Mucosa of rectum (tissue), 2 donors: ENCODE data around the gene CFAP77.

Experiments used
- H3K27ac ChIP-seq, 2 donors: one replicate each; pipeline ENCODE4 v1.7.0; 2013; ENCODE audit warnings: inconsistent platforms in 2 of 2, low read depth in 2 of 2, low read length in 2 of 2
- H3K27me3 ChIP-seq, 2 donors: one replicate each; pipeline ENCODE4 v1.7.0; 2013; ENCODE audit warnings: low read length in 2 of 2; ENCODE audit not compliant: control insufficient read depth in 2 of 2, insufficient read depth in 2 of 2
- H3K36me3 ChIP-seq, 2 donors: one replicate each; pipeline ENCODE4 v1.7.0; 2013; ENCODE audit warnings: low read length in 2 of 2; ENCODE audit not compliant: control insufficient read depth in 2 of 2, insufficient read depth in 2 of 2
- H3K4me1 ChIP-seq, 2 donors: one replicate each; pipeline ENCODE4 v1.7.0; 2013; ENCODE audit warnings: low read length in 2 of 2, mild to moderate bottlenecking in 1 of 2; ENCODE audit not compliant: control insufficient read depth in 2 of 2, insufficient read depth in 2 of 2
- H3K4me3 ChIP-seq, 2 donors: one replicate each; pipeline ENCODE4 v1.7.0; 2013; ENCODE audit warnings: low read length in 2 of 2
- H3K9ac ChIP-seq, 2 donors: one replicate each; pipeline ENCODE4 v1.7.0; 2013; ENCODE audit warnings: low read length in 2 of 2, low read depth in 1 of 2, mild to moderate bottlenecking in 1 of 2
- H3K9me3 ChIP-seq, 2 donors: one replicate each; pipeline ENCODE4 v1.7.0; 2013; ENCODE audit warnings: low read length in 2 of 2; ENCODE audit not compliant: control insufficient read depth in 2 of 2
- donor health status: healthy.
- donor health status: Normal muscosa, but diverticular disease.

The CFAP77 gene

GRCh38 chr9:132513416-132513815 is 103.4 kb downstream of the CFAP77 start:
- Histone ChIP-seq H3K27me3 (peaks cover 0 to 4% of the 10 kb centered on the region in 2 donors), H3K4me3 (no peak overlapping the region), H3K9me3 (no peaks in the 10 kb centered on the region), H3K27ac (no peak overlapping the region), H3K36me3 (no peaks in the 10 kb centered on the region), H3K9ac (no peak overlapping the region), H3K4me1 (no peaks in the 10 kb centered on the region)

DNA sequence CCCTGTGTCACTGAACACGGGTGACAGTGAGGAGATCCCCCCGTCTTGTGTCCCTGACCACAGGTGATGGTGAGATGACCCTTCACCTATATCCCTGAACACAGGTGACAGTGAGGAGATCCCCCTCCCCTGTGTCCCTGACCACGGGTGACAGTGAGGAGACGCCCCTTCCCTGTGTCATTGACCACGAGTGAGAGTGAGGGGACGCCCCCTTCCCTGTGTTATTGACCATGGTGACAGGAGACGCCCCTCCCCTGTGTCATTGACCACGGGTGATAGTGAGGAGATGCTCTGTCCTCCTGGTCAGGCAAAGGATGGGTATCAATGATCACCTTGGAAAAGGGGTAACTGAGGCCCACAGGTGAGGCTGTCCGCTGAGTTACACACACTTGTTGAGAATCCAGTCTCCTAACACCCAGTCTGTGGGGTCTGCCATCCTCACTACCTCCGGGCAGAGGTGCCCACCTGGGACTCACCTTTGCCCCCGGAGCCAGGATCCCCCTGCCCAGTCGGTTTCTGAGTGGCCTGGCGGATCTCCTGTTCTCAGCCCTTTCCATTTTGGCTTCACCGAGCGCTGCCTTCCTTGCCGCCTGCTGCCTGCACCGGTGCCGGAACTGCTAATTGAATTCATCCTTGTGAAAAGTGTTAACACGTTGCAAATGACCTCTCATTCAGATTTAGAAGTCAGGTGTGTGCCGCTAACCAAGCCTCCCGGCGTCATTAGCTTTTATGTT is 104.2 kb downstream of the CFAP77 start:
- Histone ChIP-seq H3K27me3 (peaks cover 0 to 4% of the 10 kb centered on the region in 2 donors), H3K9ac (no peak overlapping the region), H3K36me3 (no peaks in the 10 kb centered on the region), H3K27ac (no peak overlapping the region), H3K4me3 (no peak overlapping the region), H3K9me3 (no peaks in the 10 kb centered on the region), H3K4me1 (no peaks in the 10 kb centered on the region)

- Histone ChIP-seq H3K36me3 (no peaks in the 10 kb centered on the region), H3K4me1 (no peaks in the 10 kb centered on the region), H3K4me3 (no peak overlapping the region), H3K27ac (no peak overlapping the region), H3K27me3 (peaks cover 0 to 4% of the 10 kb centered on the region in 2 donors), H3K9ac (no peak overlapping the region), H3K9me3 (no peaks in the 10 kb centered on the region)
Observed at GRCh38 chr9:132514821-132515220, 104.8 kb downstream of the CFAP77 start.

- Histone ChIP-seq H3K9me3 (no peaks in the 10 kb centered on the region), H3K27ac (no peak overlapping the region), H3K36me3 (no peaks in the 10 kb centered on the region), H3K4me3 (no peak overlapping the region), H3K9ac (no peak overlapping the region), H3K4me1 (no peaks in the 10 kb centered on the region), H3K27me3 (peaks cover 0 to 4% of the 10 kb centered on the region in 2 donors)
Observed at GRCh38 chr9:132516301-132516700, 106.3 kb downstream of the CFAP77 start.

DNA sequence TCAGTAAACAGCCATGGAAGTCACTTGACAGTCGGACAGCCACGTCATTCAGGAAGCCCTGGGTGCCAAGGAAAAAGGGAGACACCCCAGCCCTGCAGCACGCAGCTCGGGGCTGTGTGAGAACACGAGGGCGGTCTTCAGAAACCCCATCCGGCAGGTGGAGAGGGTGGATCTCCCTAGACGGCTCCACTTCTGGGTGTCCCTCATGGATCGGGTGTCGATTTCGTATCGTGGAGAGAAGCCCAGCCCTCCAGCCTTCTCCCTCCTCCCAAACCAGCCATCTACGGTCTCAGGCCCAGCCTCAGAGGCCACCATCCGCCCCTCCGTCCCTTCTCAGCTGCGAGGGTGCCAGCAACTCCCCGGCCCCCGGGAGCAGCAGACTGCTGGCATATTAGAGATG is 106.9 kb downstream of the CFAP77 start:
- Histone ChIP-seq H3K4me3 (no peak overlapping the region), H3K36me3 (no peaks in the 10 kb centered on the region), H3K9ac (no peak overlapping the region), H3K27me3 (peaks cover 0 to 4% of the 10 kb centered on the region in 2 donors), H3K27ac (no peak overlapping the region), H3K9me3 (no peaks in the 10 kb centered on the region), H3K4me1 (no peaks in the 10 kb centered on the region)

- Histone ChIP-seq H3K27ac (no peak overlapping the region), H3K4me3 (no peak overlapping the region), H3K36me3 (no peaks in the 10 kb centered on the region), H3K9me3 (no peaks in the 10 kb centered on the region), H3K27me3 (peaks cover 0 to 4% of the 10 kb centered on the region in 2 donors), H3K4me1 (no peaks in the 10 kb centered on the region), H3K9ac (no peak overlapping the region)
Observed at GRCh38 chr9:132517815-132518550, 108.0 kb downstream of the CFAP77 start.

DNA sequence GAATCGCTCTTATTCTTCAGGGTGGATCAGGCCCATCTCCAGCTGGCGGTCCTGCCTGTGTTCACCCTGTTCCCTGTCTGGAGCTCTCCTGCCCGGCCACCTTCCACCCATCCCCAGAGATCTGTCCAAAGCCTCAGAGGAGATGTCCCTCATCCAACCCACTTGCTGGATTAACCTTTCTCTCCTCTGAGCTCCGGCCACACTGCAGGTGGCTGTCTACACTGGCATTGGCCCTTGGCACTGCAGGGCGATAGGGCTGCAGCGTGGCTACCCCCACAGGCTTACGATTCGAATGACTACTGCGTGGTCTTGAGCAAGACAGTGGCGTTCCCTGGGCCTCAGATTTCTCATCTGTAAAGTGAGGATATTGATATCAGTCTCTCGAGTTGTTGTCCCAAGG is 108.6 kb downstream of the CFAP77 start:
- H3K27ac ChIP-seq: no peak overlapping the region
- H3K9ac ChIP-seq: no peak overlapping the region
- no peak overlapping the region for H3K4me3 ChIP-seq
- no peaks in the 10 kb centered on the region for H3K4me1 ChIP-seq
- no peaks in the 10 kb centered on the region for H3K9me3 ChIP-seq
- H3K36me3 ChIP-seq: no peaks in the 10 kb centered on the region
- H3K27me3 ChIP-seq: peaks cover 0 to 3% of the 10 kb centered on the region in 2 donors

GRCh38 chr9:132519033-132519432 is 109.0 kb downstream of the CFAP77 start:
- Histone ChIP-seq H3K27ac (no peak overlapping the region), H3K36me3 (no peaks in the 10 kb centered on the region), H3K27me3 (peaks cover 0 to 3% of the 10 kb centered on the region in 2 donors), H3K9me3 (no peaks in the 10 kb centered on the region), H3K4me1 (no peaks in the 10 kb centered on the region), H3K9ac (no peak overlapping the region), H3K4me3 (no peak overlapping the region)

DNA sequence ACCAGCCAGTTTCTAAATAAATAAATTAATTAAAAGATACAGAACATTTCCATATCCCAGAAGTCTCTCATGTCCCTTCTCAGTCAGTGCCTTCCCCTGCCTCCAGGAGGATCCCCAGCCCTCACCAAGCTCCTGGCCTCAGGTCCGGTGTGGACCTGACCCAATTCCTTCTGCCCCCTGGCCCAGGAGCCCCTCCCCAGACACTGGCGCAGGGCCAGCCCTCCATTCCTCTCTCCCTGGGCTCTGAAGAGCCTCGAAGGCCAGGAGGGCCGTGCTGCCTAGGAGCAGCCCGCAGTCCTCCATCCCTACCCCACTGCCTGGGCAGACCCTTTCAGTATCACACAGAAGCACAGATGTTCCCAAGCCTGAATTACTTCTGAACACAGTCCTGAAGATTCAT is 110.6 kb downstream of the CFAP77 start:
- H3K9ac ChIP-seq: no peak overlapping the region
- no peak overlapping the region for H3K27ac ChIP-seq
- H3K36me3 ChIP-seq: no peaks in the 10 kb centered on the region
- H3K4me3 ChIP-seq: no peak overlapping the region
- peaks cover 0 to 3% of the 10 kb centered on the region in 2 donors for H3K27me3 ChIP-seq
- no peaks in the 10 kb centered on the region for H3K9me3 ChIP-seq
- no peaks in the 10 kb centered on the region for H3K4me1 ChIP-seq

DNA sequence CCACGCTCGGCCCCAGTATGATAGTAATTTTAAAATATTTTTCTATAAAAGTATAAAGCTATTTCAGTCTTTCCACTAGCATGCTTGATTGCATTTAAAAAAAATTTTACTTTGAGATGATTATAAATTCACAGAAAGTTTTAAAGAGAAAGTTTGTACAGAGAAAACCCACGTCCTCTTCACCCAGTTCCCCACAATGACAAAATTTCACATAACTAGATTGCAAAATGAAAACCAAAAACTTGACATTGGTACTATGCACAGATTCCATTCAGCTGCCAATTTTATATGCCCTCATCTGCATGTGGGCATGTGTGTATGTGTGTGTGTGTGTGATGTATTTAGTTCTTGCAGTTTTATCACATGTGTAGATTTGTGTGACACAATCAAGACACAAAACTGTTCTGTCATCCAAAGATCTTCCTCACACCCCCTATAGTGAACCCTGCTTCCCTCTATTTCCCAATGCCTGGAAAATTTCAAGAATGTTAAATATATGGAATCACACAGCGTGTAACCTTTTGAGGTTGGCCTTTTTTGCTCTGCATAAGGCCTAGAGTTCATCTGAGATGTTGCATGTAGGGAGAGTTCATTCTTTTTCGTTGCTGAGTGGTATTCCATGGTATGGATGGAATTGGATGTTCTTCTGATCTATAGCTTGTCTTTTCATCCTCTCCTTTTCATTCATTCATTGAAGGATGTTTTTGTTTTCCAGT is 115.5 kb downstream of the CFAP77 start:
- Histone ChIP-seq H3K9me3 (no peaks in the 10 kb centered on the region), H3K27ac (no peak overlapping the region), H3K27me3 (no peaks in the 10 kb centered on the region), H3K4me1 (no peaks in the 10 kb centered on the region), H3K9ac (no peak overlapping the region), H3K4me3 (no peak overlapping the region), H3K36me3 (no peaks in the 10 kb centered on the region)
